CD8-positive, alpha-beta memory T cell (primary cell): ENCODE measurements around the gene SMIM24. TPM values are rescaled to one million over a fixed set of nuclear protein-coding genes. Genes with fewer than 3 reads are reported as not detected.
"Not testable (repeated sequence)": the region's sequence is repeated elsewhere in the genome, so short reads cannot be mapped to it uniquely, and the experiment has no call there.

Experiments used
- CTCF ChIA-PET: fragments of 350-600 bp; sonication (Branson Sonifier 250); formaldehyde crosslinking; loops from one replicate; lab custom pipeline; 2021; ENCODE audit warnings: antibody characterized with exemption; lab: Charles Lee
- POLR2A ChIA-PET: fragments of 350-600 bp; sonication (Branson Sonifier 250); formaldehyde crosslinking; loops from one replicate; lab custom pipeline; 2021; ENCODE audit warnings: antibody characterized with exemption; lab: Charles Lee
- DNase-seq, 5 donors: peaks; one replicate each; pipeline versions ENCODE4 v3.0.0 to v3.0.0-alpha.2; 2020 to 2022; ENCODE audit warnings: mixed read lengths in 1 of 5
- H3K27ac ChIP-seq: one replicate; pipeline ENCODE4 v1.7.0; 2013; ENCODE audit warnings: low read depth, mild to moderate bottlenecking, low read length, moderate library complexity
- H3K27me3 ChIP-seq: 2 replicates; pipeline ENCODE4 v1.7.0; 2013; ENCODE audit warnings: low read length, mild to moderate bottlenecking; ENCODE audit not compliant: insufficient read depth, poor library complexity, severe bottlenecking
- H3K36me3 ChIP-seq: 2 replicates; pipeline ENCODE4 v1.7.0; 2013; ENCODE audit warnings: mild to moderate bottlenecking, low read length, moderate library complexity; ENCODE audit not compliant: insufficient read depth
- H3K4me1 ChIP-seq: 2 replicates; pipeline ENCODE4 v1.7.0; 2013; ENCODE audit warnings: mild to moderate bottlenecking, low read length, moderate library complexity; ENCODE audit not compliant: insufficient read depth
- H3K4me3 ChIP-seq: 2 replicates; pipeline ENCODE4 v1.7.0; 2013; ENCODE audit warnings: mild to moderate bottlenecking, low read length
- H3K9me3 ChIP-seq: 2 replicates; pipeline ENCODE4 v1.7.0; 2013; ENCODE audit warnings: mild to moderate bottlenecking, low read length
- H3K27ac Mint-ChIP-seq, 8 donors: one replicate each; pipeline ENCODE4 v1.8.0; 2020 to 2021; ENCODE audit warnings: mixed read lengths in 8 of 8, mild to moderate bottlenecking in 6 of 8, inconsistent platforms in 3 of 8, moderate library complexity in 3 of 8
- H3K27me3 Mint-ChIP-seq, 2 donors: one replicate each; pipeline ENCODE4 v1.8.0; 2020 to 2021; ENCODE audit warnings: mixed read lengths in 2 of 2, mild to moderate bottlenecking in 1 of 2, moderate library complexity in 1 of 2
- H3K36me3 Mint-ChIP-seq, 3 donors: one replicate each; pipeline ENCODE4 v1.8.0; 2020 to 2021; ENCODE audit warnings: mixed read lengths in 3 of 3, inconsistent platforms in 1 of 3, mild to moderate bottlenecking in 1 of 3
- H3K4me1 Mint-ChIP-seq, 3 donors: one replicate each; pipeline ENCODE4 v1.8.0; 2020 to 2021; ENCODE audit warnings: mixed read lengths in 3 of 3, inconsistent platforms in 1 of 3, mild to moderate bottlenecking in 1 of 3
- H3K4me3 Mint-ChIP-seq, 7 donors: one replicate each; pipeline ENCODE4 v1.8.0; 2020 to 2021; ENCODE audit warnings: mixed read lengths in 7 of 7, mild to moderate bottlenecking in 6 of 7, moderate library complexity in 4 of 7, inconsistent platforms in 2 of 7
- H3K9me3 Mint-ChIP-seq, 5 donors: one replicate each; pipeline ENCODE4 v1.8.0; 2020 to 2022; ENCODE audit warnings: mixed read lengths in 5 of 5, mild to moderate bottlenecking in 3 of 5, moderate library complexity in 2 of 5, inconsistent platforms in 1 of 5
- polyA plus RNA-seq: library from polyadenylated mRNA; unstranded; fragments of 300-500 nt; fragmentation: Illumina TruSeq; gene quantifications from one replicate; pipeline ENCODE4 v1.2.3, GENCODE V29; 2021
- total RNA-seq, 2 experiments: library from RNA; stranded (reverse); gene quantifications; one replicate each; pipeline ENCODE4 v1.2.3, GENCODE V29; 2021

Gene SMIM24
- not detected for total RNA-seq
- 0.66 TPM for polyA plus RNA-seq

DNA sequence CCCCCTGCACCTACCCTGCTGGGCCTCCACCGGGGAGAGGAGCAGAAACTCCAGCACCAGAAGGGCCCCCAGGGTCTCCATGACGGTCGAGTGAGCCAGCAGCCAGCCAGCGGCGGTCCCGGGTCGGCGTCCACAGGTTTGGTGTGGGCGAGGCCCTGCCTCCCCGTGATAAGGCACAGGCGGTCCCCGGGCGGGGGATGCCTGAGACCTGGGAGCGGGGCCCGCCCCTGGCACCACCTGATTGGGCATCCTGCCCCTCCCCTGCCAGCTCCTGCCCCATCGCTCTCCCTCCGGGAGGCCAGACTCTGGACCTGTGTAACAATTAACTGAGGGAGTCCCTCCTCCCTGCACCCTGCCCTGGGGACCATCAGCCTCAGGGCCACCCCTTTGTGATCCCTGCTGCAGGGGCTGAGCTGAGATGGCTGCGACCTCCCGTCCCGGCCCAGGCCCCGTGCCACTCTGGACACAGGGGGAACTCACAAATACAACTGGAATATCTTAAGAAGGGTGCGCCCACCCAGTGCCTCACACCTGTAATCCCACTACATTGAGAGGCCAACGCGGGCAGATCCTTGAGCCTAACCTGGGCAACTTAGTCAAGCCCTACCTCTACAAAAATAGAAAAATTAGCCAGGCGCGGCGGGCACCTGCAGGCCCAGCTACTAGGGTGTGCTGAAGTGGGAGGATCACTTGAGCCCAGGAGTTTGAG is at the start of gene SMIM24:
SMIM24 (minus strand) TSS at position 143 of the 709 bp plus-strand sequence; CDS start at position 81, 62 bp downstream.
- Mint-ChIP-seq H3K27ac (no peak within 1 kb of the TSS), H3K4me3 (peak within 1 kb of the TSS in 1 of 7 donors; percentile 5)
- POLR2A ChIA-PET = no interaction called here

DNA sequence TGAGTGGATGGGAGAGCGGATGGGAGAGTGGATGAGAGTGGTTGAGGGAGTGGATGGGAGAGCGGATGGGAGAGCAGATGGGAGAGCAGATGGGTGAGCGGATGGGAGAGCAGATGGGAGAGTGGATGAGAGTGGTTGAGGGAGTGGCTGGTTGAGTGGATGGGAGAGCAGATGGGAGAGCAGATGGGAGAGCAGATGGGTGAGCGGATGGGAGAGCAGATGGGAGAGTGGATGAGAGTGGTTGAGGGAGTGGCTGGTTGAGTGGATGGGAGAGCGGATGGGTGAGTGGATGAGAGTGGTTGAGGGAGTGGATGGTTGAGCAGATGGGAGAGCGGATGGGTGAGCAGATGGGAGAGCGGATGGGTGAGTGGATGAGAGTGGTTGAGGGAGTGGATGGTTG is 49.0 kb upstream of the SMIM24 start:
- DNase-seq, H3K36me3 ChIP-seq, H3K27me3 ChIP-seq, H3K27ac Mint-ChIP-seq, CTCF ChIA-PET, H3K4me1 ChIP-seq, H3K27ac ChIP-seq, H3K9me3 ChIP-seq, H3K9me3 Mint-ChIP-seq, H3K27me3 Mint-ChIP-seq, H3K4me1 Mint-ChIP-seq, H3K4me3 Mint-ChIP-seq, POLR2A ChIA-PET, H3K4me3 ChIP-seq: not testable (repeated sequence)
- peaks cover 0 to 38% (median 0%) of the 10 kb centered on the region in 3 donors for H3K36me3 Mint-ChIP-seq

More for the DNA sequence above, at the start of gene SMIM24:
- Histone ChIP-seq H3K4me1 (peaks cover 9% of the 10 kb centered on the region), H3K4me3 (no peak within 1 kb of the TSS), H3K27ac (no peak within 1 kb of the TSS), H3K9me3 (no peaks in the 10 kb centered on the region), H3K27me3 (no peaks in the 10 kb centered on the region), H3K36me3 (no peaks in the 10 kb centered on the region)
- CTCF ChIA-PET = interaction anchor here (0.6 to 1.5 kb wide), 2 partner anchors 7 to 54 kb away, joined by 3 read pairs; no protein-coding TSS in a partner anchor
- H3K36me3 Mint-ChIP-seq = no peaks in the 10 kb centered on the region
- no peak for DNase-seq
- H3K9me3 Mint-ChIP-seq = no peaks in the 10 kb centered on the region
- H3K4me1 Mint-ChIP-seq = peaks cover 10 to 16% (median 12%) of the 10 kb centered on the region in 3 donors
- H3K27me3 Mint-ChIP-seq = peaks cover 0 to 4% of the 10 kb centered on the region in 2 donors

DNA sequence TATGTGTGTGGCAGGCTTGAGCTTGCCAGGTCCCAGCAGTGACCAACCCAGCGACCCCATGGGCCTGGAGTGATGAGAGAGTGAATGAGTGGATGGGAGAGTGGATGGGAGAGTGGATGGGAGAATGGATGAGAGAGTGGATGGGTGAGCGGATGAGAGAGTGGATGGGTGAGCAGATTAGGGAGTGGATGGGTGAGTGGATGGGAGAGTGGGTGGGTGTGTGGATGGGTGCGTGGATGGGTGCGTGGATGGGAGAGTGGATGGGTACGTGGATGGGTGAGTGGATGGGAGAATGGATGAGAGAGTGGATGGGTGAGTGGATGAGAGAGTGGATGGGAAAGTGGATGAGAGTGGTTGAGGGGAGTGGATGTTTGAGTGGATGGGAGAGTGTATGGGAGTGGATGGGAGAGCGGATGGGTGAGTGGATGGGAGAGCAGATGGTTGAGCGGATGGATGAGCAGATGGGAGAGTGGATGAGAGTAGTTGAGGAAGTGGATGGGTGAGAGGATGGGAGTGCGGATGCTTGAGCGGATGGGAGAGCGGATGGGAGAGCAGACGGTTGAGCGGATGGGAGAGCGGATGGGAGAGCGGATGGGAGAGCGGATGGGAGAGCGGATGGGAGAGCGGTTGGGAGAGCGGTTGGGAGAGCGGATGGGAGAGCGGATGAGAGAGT is 48.4 kb upstream of the SMIM24 start:
- no peak overlapping the region for H3K27ac Mint-ChIP-seq

DNA sequence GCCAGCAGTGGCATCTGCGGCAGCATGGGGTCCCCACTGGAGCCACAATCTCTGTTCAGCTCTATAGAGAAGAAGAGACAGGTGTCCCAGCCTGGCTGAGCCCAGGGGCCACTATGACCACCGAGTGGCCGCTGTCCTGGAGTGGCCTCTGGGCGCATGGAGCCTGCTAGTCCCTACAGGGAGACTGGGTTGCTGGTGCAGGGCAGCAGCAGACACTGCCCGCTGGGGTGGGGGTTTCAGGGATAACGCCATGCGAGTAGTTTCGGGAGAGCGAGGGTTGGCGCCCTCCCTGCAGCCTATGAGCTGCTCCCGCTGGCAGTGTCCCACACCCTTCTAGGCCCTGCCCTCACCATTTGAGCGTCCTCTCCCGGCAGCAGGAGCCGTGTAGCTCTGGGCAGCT is 47.8 kb upstream of the SMIM24 start:
- ChIA-PET POLR2A (no interaction called here), CTCF (no interaction called here)
- no peaks in the 10 kb centered on the region for H3K9me3 Mint-ChIP-seq
- Histone ChIP-seq H3K27me3 (no peaks in the 10 kb centered on the region), H3K9me3 (no peaks in the 10 kb centered on the region), H3K36me3 (no peaks in the 10 kb centered on the region), H3K4me3 (no peak overlapping the region), H3K4me1 (no peaks in the 10 kb centered on the region), H3K27ac (no peak overlapping the region)
- no peaks in the 10 kb centered on the region for H3K27me3 Mint-ChIP-seq
- H3K4me1 Mint-ChIP-seq = no peaks in the 10 kb centered on the region
- peaks cover 0 to 37% (median 0%) of the 10 kb centered on the region in 3 donors for H3K36me3 Mint-ChIP-seq
- no peak overlapping the region for H3K27ac Mint-ChIP-seq
- DNase-seq = no peak
- H3K4me3 Mint-ChIP-seq = no peak overlapping the region

More for the DNA sequence above, 48.4 kb upstream of the SMIM24 start:
- POLR2A ChIA-PET = no interaction called here
- H3K27me3 Mint-ChIP-seq = no peaks in the 10 kb centered on the region
- H3K36me3 Mint-ChIP-seq = peaks cover 0 to 39% (median 0%) of the 10 kb centered on the region in 3 donors
- DNase-seq = no peak
- Histone ChIP-seq H3K36me3 (no peaks in the 10 kb centered on the region), H3K4me3 (no peak overlapping the region), H3K27me3 (no peaks in the 10 kb centered on the region), H3K27ac (no peak overlapping the region), H3K9me3 (no peaks in the 10 kb centered on the region), H3K4me1 (no peaks in the 10 kb centered on the region)
- CTCF ChIA-PET = no interaction called here
- H3K4me3 Mint-ChIP-seq = no peak overlapping the region
- H3K9me3 Mint-ChIP-seq = no peaks in the 10 kb centered on the region
- no peaks in the 10 kb centered on the region for H3K4me1 Mint-ChIP-seq

DNA sequence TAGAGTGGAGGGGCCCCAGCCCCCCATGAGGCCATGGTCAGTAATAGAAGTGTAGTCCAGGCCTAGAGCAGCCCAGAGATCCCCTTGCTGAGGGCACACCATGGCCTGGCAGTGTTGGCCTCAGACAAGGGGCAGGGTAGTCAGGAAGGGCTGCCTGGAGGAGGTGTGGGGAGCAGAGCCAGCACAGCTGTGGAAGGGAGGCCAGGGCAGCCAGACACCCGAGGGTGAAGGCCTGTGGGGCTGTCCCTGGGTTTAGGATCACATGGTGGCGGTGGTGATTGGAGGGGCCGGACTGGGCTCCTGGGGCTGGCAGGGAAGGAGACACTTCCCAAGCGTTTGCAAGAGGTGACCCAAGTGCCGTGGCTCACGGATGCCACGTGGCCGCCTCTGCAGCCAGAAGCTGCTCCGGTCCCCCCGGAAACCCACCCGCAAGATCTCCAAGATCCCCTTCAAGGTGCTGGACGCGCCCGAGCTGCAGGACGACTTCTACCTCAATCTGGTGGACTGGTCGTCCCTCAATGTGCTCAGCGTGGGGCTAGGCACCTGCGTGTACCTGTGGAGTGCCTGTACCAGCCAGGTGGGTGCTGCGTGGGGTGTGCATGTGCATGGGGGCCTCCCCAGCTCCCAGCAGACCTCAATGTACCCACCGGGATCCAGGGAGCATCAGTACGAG is 47.0 kb upstream of the SMIM24 start:
- Mint-ChIP-seq H3K9me3 (no peaks in the 10 kb centered on the region), H3K27ac (no peak overlapping the region), H3K4me3 (no peak overlapping the region), H3K27me3 (no peaks in the 10 kb centered on the region), H3K36me3 (peaks cover 0 to 37% (median 0%) of the 10 kb centered on the region in 3 donors), H3K4me1 (no peaks in the 10 kb centered on the region)
- H3K27me3 ChIP-seq = no peaks in the 10 kb centered on the region
- ChIA-PET CTCF (no interaction called here), POLR2A (no interaction called here)
- no peaks in the 10 kb centered on the region for H3K36me3 ChIP-seq
- H3K4me3 ChIP-seq = no peak overlapping the region
- no peak for DNase-seq
- H3K9me3 ChIP-seq = no peaks in the 10 kb centered on the region
- H3K27ac ChIP-seq = no peak overlapping the region
- H3K4me1 ChIP-seq = no peaks in the 10 kb centered on the region

DNA sequence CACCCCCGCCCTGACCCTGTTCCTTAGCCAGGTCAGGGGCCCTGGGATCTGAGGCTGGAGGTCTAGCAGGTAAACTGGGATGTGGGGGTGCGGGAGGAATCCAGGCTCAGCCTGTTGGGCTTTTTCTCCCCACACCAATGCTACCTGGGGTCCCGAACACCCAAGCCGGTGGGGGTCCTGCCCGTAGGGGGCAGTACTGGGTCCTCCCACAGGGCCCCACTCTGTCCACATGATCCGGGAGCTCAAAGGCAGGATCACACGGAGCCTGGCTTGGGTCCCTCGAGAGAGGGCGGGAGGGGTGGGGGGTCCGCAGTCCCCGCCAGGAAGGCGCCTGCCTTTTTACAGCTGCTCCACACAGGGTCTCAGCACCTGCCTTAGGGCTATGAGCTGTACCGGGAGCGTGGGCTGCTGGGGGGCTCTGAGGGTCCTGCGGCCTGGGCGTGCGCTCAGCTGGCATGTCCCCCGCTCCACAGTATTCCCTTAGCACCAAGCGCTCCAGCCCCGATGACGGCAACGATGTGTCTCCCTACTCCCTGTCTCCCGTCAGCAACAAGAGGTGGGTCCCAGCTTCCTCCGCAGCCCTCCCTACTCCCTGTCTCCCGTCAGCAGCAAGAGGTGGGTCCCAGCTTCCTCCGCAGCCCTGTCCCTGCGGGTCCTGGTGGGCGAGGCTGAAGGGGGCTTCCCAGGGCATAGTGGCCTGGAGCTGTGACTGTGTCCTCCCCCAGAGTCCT is 46.3 kb upstream of the SMIM24 start:
- Histone ChIP-seq H3K9me3 (no peaks in the 10 kb centered on the region), H3K36me3 (no peaks in the 10 kb centered on the region), H3K4me1 (no peaks in the 10 kb centered on the region), H3K27me3 (no peaks in the 10 kb centered on the region), H3K4me3 (no peak overlapping the region), H3K27ac (no peak overlapping the region)
- H3K27ac Mint-ChIP-seq = no peak overlapping the region
- ChIA-PET CTCF (no interaction called here), POLR2A (no interaction called here)
- no peaks in the 10 kb centered on the region for H3K27me3 Mint-ChIP-seq
- DNase-seq = no peak
- peaks cover 0 to 40% (median 0%) of the 10 kb centered on the region in 3 donors for H3K36me3 Mint-ChIP-seq
- H3K4me3 Mint-ChIP-seq = no peak overlapping the region
- H3K4me1 Mint-ChIP-seq = peaks cover 0 to 2% (median 0%) of the 10 kb centered on the region in 3 donors
- no peaks in the 10 kb centered on the region for H3K9me3 Mint-ChIP-seq

DNA sequence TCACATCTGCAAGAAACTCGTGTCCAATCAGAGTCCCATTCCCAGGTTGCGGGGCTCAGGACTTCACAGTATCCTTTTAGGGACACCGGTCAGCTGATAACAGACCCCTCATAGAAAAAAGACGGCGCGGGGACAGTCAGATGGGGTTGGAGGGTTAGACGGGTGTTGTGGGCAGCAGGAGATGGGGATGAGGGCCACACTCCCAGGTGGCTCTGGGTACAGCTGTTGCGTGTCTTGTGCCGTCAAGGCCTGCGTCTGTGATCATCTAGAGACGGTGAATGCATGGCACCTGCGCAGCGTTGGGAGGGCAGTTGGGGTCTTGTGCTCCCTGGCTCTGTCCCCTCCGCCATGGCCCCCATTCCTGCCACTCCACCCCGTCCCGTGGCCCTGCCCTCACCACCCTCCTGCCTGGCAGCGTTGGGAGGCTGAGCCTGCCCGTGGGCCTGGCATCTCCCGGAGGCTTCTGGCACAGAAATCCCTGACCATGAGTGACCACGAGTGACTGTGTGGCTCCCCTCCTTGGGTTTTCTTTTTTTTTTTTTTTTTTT is 44.7 kb upstream of the SMIM24 start:
- ChIA-PET POLR2A (no interaction called here), CTCF (interaction anchor here (0.6 kb wide), 1 partner anchor 88 kb away, joined by 4 read pairs; no protein-coding TSS in a partner anchor)
- H3K36me3 Mint-ChIP-seq = peaks cover 0 to 47% (median 4%) of the 10 kb centered on the region in 3 donors
- Histone ChIP-seq H3K9me3 (no peaks in the 10 kb centered on the region), H3K4me3 (no peak overlapping the region), H3K4me1 (no peaks in the 10 kb centered on the region), H3K27ac (no peak overlapping the region), H3K27me3 (no peaks in the 10 kb centered on the region), H3K36me3 (no peaks in the 10 kb centered on the region)
- no peak for DNase-seq
- no peaks in the 10 kb centered on the region for H3K9me3 Mint-ChIP-seq
- peaks cover 2 to 10% (median 5%) of the 10 kb centered on the region in 3 donors for H3K4me1 Mint-ChIP-seq
- H3K27me3 Mint-ChIP-seq = no peaks in the 10 kb centered on the region
- no peak overlapping the region for H3K4me3 Mint-ChIP-seq
- H3K27ac Mint-ChIP-seq = peak overlapping the region in 1 of 8 donors; percentile 54
